ENCODE data around the gene TMEM266.

TMEM266 gene

GRCh38 chr15:76127169-76127568, 67.4 kb downstream of the TMEM266 start:
- no peak for DNase-seq (ENCODE audit: low read depth in 3 of 3, low spot score in 1 of 3)

- no peak for DNase-seq (ENCODE audit: low read depth in 3 of 3, low spot score in 1 of 3)
Measured at GRCh38 chr15:76127880-76128279, 68.1 kb downstream of the TMEM266 start.

- DNase-seq (ENCODE audit: low read depth in 3 of 3, low spot score in 1 of 3): no peak
Measured at GRCh38 chr15:76134537-76134936, 74.8 kb downstream of the TMEM266 start.

GRCh38 chr15:76135516-76135915, 75.7 kb downstream of the TMEM266 start:
- DNase-seq (ENCODE audit: low read depth in 3 of 3, low spot score in 1 of 3): no peak

- DNase-seq (ENCODE audit: low read depth in 3 of 3, low spot score in 1 of 3): no peak
Measured at GRCh38 chr15:76138436-76138835, 78.7 kb downstream of the TMEM266 start.

- peak; percentile 5 to 55 (median 34) for DNase-seq (ENCODE audit: low read depth in 3 of 3, low spot score in 1 of 3)
Measured at GRCh38 chr15:76139368-76140073, 79.7 kb downstream of the TMEM266 start.

- no peak for DNase-seq (ENCODE audit: low read depth in 3 of 3, low spot score in 1 of 3)
Measured at GRCh38 chr15:76140074-76140464, 80.3 kb downstream of the TMEM266 start.

- no peak for DNase-seq (ENCODE audit: low read depth in 3 of 3, low spot score in 1 of 3)
Measured at GRCh38 chr15:76146812-76147211, 87.0 kb downstream of the TMEM266 start.

GRCh38 chr15:76147906-76148570, 88.3 kb downstream of the TMEM266 start:
- peak; percentile 17 to 65 (median 30) for DNase-seq (ENCODE audit: low read depth in 3 of 3, low spot score in 1 of 3)

GRCh38 chr15:76149291-76149915, 89.6 kb downstream of the TMEM266 start:
- DNase-seq (ENCODE audit: low read depth in 3 of 3, low spot score in 1 of 3): no peak

- no peak for DNase-seq (ENCODE audit: low read depth in 3 of 3, low spot score in 1 of 3)
Measured at GRCh38 chr15:76150513-76150912, 90.7 kb downstream of the TMEM266 start.

GRCh38 chr15:76150971-76151598, 91.3 kb downstream of the TMEM266 start:
- DNase-seq (ENCODE audit: low read depth in 3 of 3, low spot score in 1 of 3): peak; percentile 21 to 77 (median 46)

GRCh38 chr15:76151599-76151974, 91.8 kb downstream of the TMEM266 start:
- no peak for DNase-seq (ENCODE audit: low read depth in 3 of 3, low spot score in 1 of 3)

GRCh38 chr15:76152197-76152596, 92.4 kb downstream of the TMEM266 start:
- DNase-seq (ENCODE audit: low read depth in 3 of 3, low spot score in 1 of 3): no peak

GRCh38 chr15:76153241-76154197, 93.7 kb downstream of the TMEM266 start:
- no peak for DNase-seq (ENCODE audit: low read depth in 3 of 3, low spot score in 1 of 3)

GRCh38 chr15:76155731-76156130, 95.9 kb downstream of the TMEM266 start:
- no peak for DNase-seq (ENCODE audit: low read depth in 3 of 3, low spot score in 1 of 3)

GRCh38 chr15:76158226-76158625, 98.4 kb downstream of the TMEM266 start:
- no peak for DNase-seq (ENCODE audit: low read depth in 3 of 3, low spot score in 1 of 3)

GRCh38 chr15:76158815-76159214, 99.0 kb downstream of the TMEM266 start:
- no peak for DNase-seq (ENCODE audit: low read depth in 3 of 3, low spot score in 1 of 3)

- no peak for DNase-seq (ENCODE audit: low read depth in 3 of 3, low spot score in 1 of 3)
Measured at GRCh38 chr15:76159282-76159681, 99.5 kb downstream of the TMEM266 start.

GRCh38 chr15:76160426-76161152, 100.8 kb downstream of the TMEM266 start:
- DNase-seq (ENCODE audit: low read depth in 3 of 3, low spot score in 1 of 3): no peak
